HEK293 (cell line): Measurements from ENCODE around the gene PCCA.
A peak's percentile ranks its signal among the peaks of the same experiment; 100 is the strongest.

Experiments
- CTCF ChIA-PET: fragments of 350-600 bp; formaldehyde crosslinking; extraction: SDS; loops from one replicate; lab custom pipeline; 2021; ENCODE audit warnings: antibody characterized with exemption; lab: Yijun Ruan, JAX
- POLR2A ChIA-PET: fragments of 300-600 bp; formaldehyde crosslinking; extraction: SDS; loops from one replicate; lab custom pipeline; 2020; ENCODE audit warnings: antibody characterized with exemption, inconsistent platforms; lab: Yijun Ruan, JAX
- H3K27ac ChIP-seq: fragments of 200-500 bp; sonication (Bioruptor generic); 2 replicates; pipeline ENCODE4 v1.5.1; 2014; ENCODE audit warnings: low read depth, low read length, control low read depth, inconsistent platforms; ENCODE audit errors: extremely low read depth
- H3K36me3 ChIP-seq, 2 experiments: fragments of 200-500 bp in 1 of 2; sonication (Bioruptor generic) in 1 of 2; 1 replicate in 1 of 2; 2 replicates in 1 of 2; pipeline ENCODE4 v1.5.1; 2014 to 2017; ENCODE audit warnings: inconsistent platforms in 2 of 2, low read length in 2 of 2; ENCODE audit not compliant: control insufficient read depth in 2 of 2, insufficient read depth in 1 of 2
- H3K4me1 ChIP-seq: fragments of 200-500 bp; sonication (Bioruptor generic); 2 replicates; pipeline ENCODE4 v1.5.1; 2014; ENCODE audit warnings: mild to moderate bottlenecking, low read length, inconsistent platforms; ENCODE audit not compliant: control insufficient read depth, insufficient read depth
- H3K4me3 ChIP-seq: 2 replicates; pipeline ENCODE4 v1.5.1; 2011; ENCODE audit warnings: low read depth, mild to moderate bottlenecking, control low read depth, low read length, moderate library complexity
- H3K9me3 ChIP-seq: fragments of 200-500 bp; sonication (Bioruptor generic); 2 replicates; pipeline ENCODE4 v1.5.1; 2014; ENCODE audit warnings: low read depth, low read length, inconsistent platforms; ENCODE audit not compliant: control insufficient read depth, insufficient read depth
- OSR2 ChIP-seq: fragments of 450-650 bp; formaldehyde crosslinking; IDR thresholded peaks from 2 replicates; pipeline ENCODE4 v1.5.1; 2016; ENCODE audit warnings: missing biosample characterization, missing genetic modification characterization
- PRDM6 ChIP-seq: fragments of 450-650 bp; formaldehyde crosslinking; IDR thresholded peaks from 2 replicates; pipeline ENCODE4 v1.5.1; 2017; ENCODE audit warnings: missing biosample characterization, missing genetic modification characterization
- SP7 ChIP-seq: fragments of 450-650 bp; formaldehyde crosslinking; IDR thresholded peaks from 2 replicates; pipeline ENCODE4 v1.5.1; 2016; ENCODE audit warnings: missing biosample characterization, missing genetic modification characterization
- ZBTB17 ChIP-seq: fragments of 450-650 bp; formaldehyde crosslinking; IDR thresholded peaks from 2 replicates; pipeline ENCODE4 v1.5.1; 2016; ENCODE audit warnings: missing biosample characterization, missing genetic modification characterization
- ZNF157 ChIP-seq: fragments of 450-650 bp; formaldehyde crosslinking; IDR thresholded peaks from 2 replicates; pipeline ENCODE4 v1.5.1; 2016; ENCODE audit warnings: missing biosample characterization, missing genetic modification characterization
- ZNF280C ChIP-seq: fragments of 450-650 bp; formaldehyde crosslinking; IDR thresholded peaks from 2 replicates; pipeline ENCODE4 v1.5.1; 2016; ENCODE audit warnings: missing biosample characterization, missing genetic modification characterization
- ZNF280D ChIP-seq: fragments of 450-650 bp; formaldehyde crosslinking; IDR thresholded peaks from 2 replicates; pipeline ENCODE4 v1.5.1; 2016; ENCODE audit warnings: missing biosample characterization, missing genetic modification characterization
- ZNF514 ChIP-seq: fragments of 450-650 bp; formaldehyde crosslinking; IDR thresholded peaks from 2 replicates; pipeline ENCODE4 v1.5.1; 2016; ENCODE audit warnings: missing biosample characterization, missing genetic modification characterization
- TF ChIP-seq, protein P1 (sequence below): fragments of 450-650 bp; formaldehyde crosslinking; IDR thresholded peaks from 2 replicates; pipeline ENCODE4 v1.5.0; 2017; ENCODE audit warnings: missing biosample characterization, missing genetic modification characterization, borderline replicate concordance
- TF ChIP-seq, protein P2 (sequence below): fragments of 450-650 bp; IDR thresholded peaks from 2 replicates; pipeline ENCODE4 v1.5.1; 2018; ENCODE audit warnings: missing biosample characterization, mild to moderate bottlenecking, missing genetic modification characterization

Gene PCCA

DNA sequence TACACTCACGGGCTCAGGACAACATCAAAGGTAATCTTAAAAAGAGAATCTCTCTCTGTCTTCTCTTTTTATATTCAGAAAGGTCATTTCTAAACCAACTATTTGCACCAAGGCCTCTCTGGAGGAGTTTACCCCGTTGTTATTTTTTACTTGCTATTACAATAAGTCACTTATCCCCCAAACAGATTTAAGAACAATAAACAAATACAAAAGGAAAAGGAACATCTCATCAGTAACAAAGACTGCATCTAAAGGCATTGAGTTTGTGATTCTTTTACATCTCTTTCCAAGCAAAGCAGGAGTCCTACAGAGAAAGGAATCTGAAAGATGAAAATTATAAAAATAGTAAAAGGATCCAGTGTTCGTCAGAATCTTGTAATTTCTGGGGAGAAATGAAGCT is 424.3 kb downstream of the PCCA start:
- no peak overlapping the region for H3K27ac ChIP-seq
- ChIA-PET CTCF (interaction anchor here (1.4 to 2.8 kb wide), 2 partner anchors 13 to 597 kb away, joined by 3 to 19 read pairs; no protein-coding TSS in a partner anchor), POLR2A (no interaction called here)
- no peaks in the 10 kb centered on the region for H3K36me3 ChIP-seq
- no peaks in the 10 kb centered on the region for H3K9me3 ChIP-seq
- no peak overlapping the region for H3K4me3 ChIP-seq
- peaks cover 4% of the 10 kb centered on the region; the same call in 1 of the 2 replicates for H3K4me1 ChIP-seq
- TF ChIP-seq, protein P1, sequence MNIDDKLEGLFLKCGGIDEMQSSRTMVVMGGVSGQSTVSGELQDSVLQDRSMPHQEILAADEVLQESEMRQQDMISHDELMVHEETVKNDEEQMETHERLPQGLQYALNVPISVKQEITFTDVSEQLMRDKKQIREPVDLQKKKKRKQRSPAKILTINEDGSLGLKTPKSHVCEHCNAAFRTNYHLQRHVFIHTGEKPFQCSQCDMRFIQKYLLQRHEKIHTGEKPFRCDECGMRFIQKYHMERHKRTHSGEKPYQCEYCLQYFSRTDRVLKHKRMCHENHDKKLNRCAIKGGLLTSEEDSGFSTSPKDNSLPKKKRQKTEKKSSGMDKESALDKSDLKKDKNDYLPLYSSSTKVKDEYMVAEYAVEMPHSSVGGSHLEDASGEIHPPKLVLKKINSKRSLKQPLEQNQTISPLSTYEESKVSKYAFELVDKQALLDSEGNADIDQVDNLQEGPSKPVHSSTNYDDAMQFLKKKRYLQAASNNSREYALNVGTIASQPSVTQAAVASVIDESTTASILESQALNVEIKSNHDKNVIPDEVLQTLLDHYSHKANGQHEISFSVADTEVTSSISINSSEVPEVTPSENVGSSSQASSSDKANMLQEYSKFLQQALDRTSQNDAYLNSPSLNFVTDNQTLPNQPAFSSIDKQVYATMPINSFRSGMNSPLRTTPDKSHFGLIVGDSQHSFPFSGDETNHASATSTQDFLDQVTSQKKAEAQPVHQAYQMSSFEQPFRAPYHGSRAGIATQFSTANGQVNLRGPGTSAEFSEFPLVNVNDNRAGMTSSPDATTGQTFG (tag by site-specific recombination) = no peak
- TF ChIP-seq ZNF157 (tag by site-specific recombination) = no peak

DNA sequence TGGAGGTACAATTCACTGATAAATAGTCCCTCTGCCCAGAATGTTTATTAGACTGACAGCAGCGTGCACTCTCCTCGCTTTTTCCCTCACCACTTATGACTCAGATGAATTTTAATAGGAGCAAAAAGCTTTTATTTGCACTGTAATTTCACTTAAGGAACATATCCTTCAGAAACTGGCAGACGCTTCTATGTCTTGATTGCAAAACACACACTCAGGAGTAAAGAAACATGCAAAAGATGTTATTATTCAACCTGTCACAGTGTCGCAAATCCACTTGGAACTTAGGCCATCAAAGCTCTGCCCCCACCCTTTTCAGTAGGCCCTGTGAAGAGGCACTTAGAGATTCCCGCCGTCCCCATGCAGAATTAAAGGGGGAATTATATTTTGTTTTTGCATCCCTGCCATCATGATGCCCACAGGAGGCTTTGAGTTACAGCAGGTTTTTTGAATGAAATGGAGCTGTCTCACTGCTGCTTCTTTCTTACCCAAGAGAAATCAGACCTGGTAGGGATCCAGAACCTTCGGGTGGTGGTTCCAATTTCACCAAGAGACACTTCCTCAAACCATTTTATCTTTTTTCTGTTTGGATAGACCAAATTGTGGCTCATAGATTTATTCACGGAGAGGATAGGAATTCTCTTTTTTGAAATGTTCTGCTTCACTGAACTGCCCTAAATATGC is 425.2 kb downstream of the PCCA start:
- no peak for TF ChIP-seq ZNF514 (tag by site-specific recombination)
- TF ChIP-seq, protein P2, sequence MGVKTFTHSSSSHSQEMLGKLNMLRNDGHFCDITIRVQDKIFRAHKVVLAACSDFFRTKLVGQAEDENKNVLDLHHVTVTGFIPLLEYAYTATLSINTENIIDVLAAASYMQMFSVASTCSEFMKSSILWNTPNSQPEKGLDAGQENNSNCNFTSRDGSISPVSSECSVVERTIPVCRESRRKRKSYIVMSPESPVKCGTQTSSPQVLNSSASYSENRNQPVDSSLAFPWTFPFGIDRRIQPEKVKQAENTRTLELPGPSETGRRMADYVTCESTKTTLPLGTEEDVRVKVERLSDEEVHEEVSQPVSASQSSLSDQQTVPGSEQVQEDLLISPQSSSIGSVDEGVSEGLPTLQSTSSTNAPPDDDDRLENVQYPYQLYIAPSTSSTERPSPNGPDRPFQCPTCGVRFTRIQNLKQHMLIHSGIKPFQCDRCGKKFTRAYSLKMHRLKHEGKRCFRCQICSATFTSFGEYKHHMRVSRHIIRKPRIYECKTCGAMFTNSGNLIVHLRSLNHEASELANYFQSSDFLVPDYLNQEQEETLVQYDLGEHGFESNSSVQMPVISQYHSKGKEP (tag by site-specific recombination) = peak; percentile 39; the same call in 1 of the 2 replicates
- TF ChIP-seq SP7 (tag by site-specific recombination) = peak; percentile 60
- peak; percentile 31; the same call in 1 of the 2 replicates for TF ChIP-seq ZBTB17 (tag by site-specific recombination)
- no peak for TF ChIP-seq ZNF280C
- peak; percentile 44 for TF ChIP-seq OSR2
- TF ChIP-seq PRDM6 = peak; percentile 92
- TF ChIP-seq ZNF280D (tag by site-specific recombination) = no peak
- Histone ChIP-seq H3K27ac (no peak overlapping the region), H3K36me3 (no peaks in the 10 kb centered on the region), H3K9me3 (no peaks in the 10 kb centered on the region), H3K4me1 (no peaks in the 10 kb centered on the region), H3K4me3 (no peak overlapping the region)
- ChIA-PET CTCF (interaction anchor here (0.6 to 2.8 kb wide), 10 partner anchors 14 to 858 kb away, joined by 3 to 19 read pairs (median 4); no protein-coding TSS in a partner anchor), POLR2A (no interaction called here)
